OCI-LY1 (cell line): ENCODE data around the gene DYNLT1.
"Not testable (repeated sequence)": the region's sequence is repeated elsewhere in the genome, so short reads cannot be mapped to it uniquely, and the experiment has no call there.

Source experiments
- H2AFZ ChIP-seq: fragments of 200-600 bp; sonication (generic), shearing (Covaris generic); 2 replicates; pipeline ENCODE4 v1.6.0; 2014; ENCODE audit warnings: antibody characterized with exemption, mild to moderate bottlenecking, low read length
- H3F3A ChIP-seq: fragments of 200-600 bp; sonication (generic), shearing (Covaris generic); 2 replicates; pipeline ENCODE4 v1.6.0; 2014; ENCODE audit warnings: mild to moderate bottlenecking, antibody characterized with exemption, low read length, moderate library complexity; ENCODE audit not compliant: insufficient read depth
- H3K27ac ChIP-seq: fragments of 200-600 bp; sonication (generic); 2 replicates; pipeline ENCODE4 v1.5.1; 2014; ENCODE audit warnings: low read length, mixed run types, mild to moderate bottlenecking, low read depth; ENCODE audit not compliant: poor library complexity, severe bottlenecking
- H3K27me3 ChIP-seq: fragments of 200-600 bp; sonication (generic); 2 replicates; pipeline ENCODE4 v1.6.0; 2014; ENCODE audit warnings: antibody characterized with exemption, mild to moderate bottlenecking, low read length, moderate library complexity; ENCODE audit not compliant: insufficient read depth
- H3K36me3 ChIP-seq: fragments of 200-600 bp; sonication (generic); 2 replicates; pipeline ENCODE4 v1.6.1; 2014; ENCODE audit warnings: mild to moderate bottlenecking, antibody characterized with exemption, low read length, moderate library complexity, mixed read lengths; ENCODE audit not compliant: insufficient read depth
- H3K4me1 ChIP-seq: fragments of 200-600 bp; sonication (generic); 2 replicates; pipeline ENCODE4 v1.5.1; 2014; ENCODE audit warnings: mild to moderate bottlenecking, low read length, moderate library complexity; ENCODE audit not compliant: insufficient read depth, severe bottlenecking
- H3K4me2 ChIP-seq: fragments of 200-600 bp; sonication (generic), shearing (Covaris generic); 2 replicates; pipeline ENCODE4 v1.6.1; 2014; ENCODE audit warnings: low read length
- H3K4me3 ChIP-seq: fragments of 200-600 bp; sonication (generic); 2 replicates; pipeline ENCODE4 v1.5.1; 2014; ENCODE audit warnings: low read length, low read depth, mild to moderate bottlenecking, mixed read lengths; ENCODE audit not compliant: poor library complexity, severe bottlenecking
- H3K79me2 ChIP-seq: fragments of 200-600 bp; shearing (Covaris generic); 2 replicates; pipeline ENCODE4 v1.6.1; 2016; ENCODE audit warnings: mixed run types, low read length, mixed read lengths; ENCODE audit not compliant: insufficient read depth
- H3K9ac ChIP-seq: fragments of 200-600 bp; sonication (generic), shearing (Covaris generic); 2 replicates; pipeline ENCODE4 v1.6.1; 2014; ENCODE audit warnings: mild to moderate bottlenecking, low read length, mixed read lengths
- H3K9me2 ChIP-seq: fragments of 200-600 bp; sonication (generic), shearing (Covaris generic); 2 replicates; pipeline ENCODE4 v1.6.1; 2014; ENCODE audit warnings: low read depth, mild to moderate bottlenecking, low read length, mixed read lengths
- H3K9me3 ChIP-seq: fragments of 200-600 bp; shearing (Covaris generic); 2 replicates; pipeline ENCODE4 v1.6.1; 2014; ENCODE audit warnings: low read length, mixed read lengths
- H4K20me1 ChIP-seq: fragments of 200-600 bp; sonication (generic), shearing (Covaris generic); 2 replicates; pipeline ENCODE4 v1.6.0; 2016; ENCODE audit warnings: mild to moderate bottlenecking, low read length; ENCODE audit not compliant: insufficient read depth
- EZH2 ChIP-seq: fragments of 200-600 bp; sonication (generic), shearing (Covaris generic); IDR thresholded peaks from 2 replicates; pipeline ENCODE4 v1.8.0; 2017; ENCODE audit warnings: borderline replicate concordance, mixed run types, mild to moderate bottlenecking, antibody characterized with exemption, low read length, moderate library complexity, mixed read lengths
- TF ChIP-seq, protein P1 (sequence below): fragments of 200-600 bp; sonication (generic), shearing (Covaris generic); IDR thresholded peaks from 2 replicates; pipeline ENCODE4 v1.5.1; 2017; ENCODE audit warnings: mild to moderate bottlenecking, antibody characterized with exemption, low read length, moderate library complexity, mixed read lengths

The DYNLT1 gene

DNA sequence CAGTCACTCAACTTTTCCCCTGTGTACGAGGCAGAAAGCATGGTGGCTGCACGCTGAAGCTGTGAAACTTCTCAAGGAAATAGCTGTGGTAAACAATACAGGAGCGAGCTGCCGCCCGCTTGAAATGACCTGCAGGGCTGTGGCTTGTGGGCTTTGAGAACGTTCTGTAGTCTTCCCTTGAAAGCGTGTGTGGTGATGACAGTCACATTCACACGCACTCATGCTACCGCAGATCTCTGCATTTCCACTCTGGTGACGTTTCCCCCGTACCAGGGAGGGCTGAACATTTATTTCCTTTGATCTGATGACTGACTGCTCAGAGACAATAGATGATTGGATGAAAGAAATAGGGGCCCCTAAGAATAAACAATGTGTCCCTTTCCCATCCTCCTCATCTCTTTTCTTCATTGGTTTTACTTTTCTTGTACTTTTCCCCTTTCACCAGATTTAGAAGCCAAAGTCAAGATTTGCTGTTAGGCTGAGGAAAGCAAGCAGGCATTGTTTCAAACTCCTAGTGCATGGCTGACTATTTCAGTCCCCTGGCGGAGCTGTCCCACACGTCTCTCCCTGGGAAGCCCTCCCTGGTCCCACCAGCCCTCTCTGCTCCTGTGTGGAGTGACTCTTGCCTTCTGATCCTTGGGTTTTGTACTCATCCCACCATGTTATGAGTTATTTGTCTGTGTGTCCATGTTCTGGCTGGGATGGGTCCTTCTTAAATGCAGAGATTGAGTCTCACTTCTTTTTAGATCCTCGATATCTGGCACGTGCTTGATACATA is 9.2 kb upstream of the DYNLT1 start:
- H3K4me1 ChIP-seq, result peaks cover 18% of the 10 kb centered on the region
- no peak for TF ChIP-seq EZH2
- TF ChIP-seq, protein P1, sequence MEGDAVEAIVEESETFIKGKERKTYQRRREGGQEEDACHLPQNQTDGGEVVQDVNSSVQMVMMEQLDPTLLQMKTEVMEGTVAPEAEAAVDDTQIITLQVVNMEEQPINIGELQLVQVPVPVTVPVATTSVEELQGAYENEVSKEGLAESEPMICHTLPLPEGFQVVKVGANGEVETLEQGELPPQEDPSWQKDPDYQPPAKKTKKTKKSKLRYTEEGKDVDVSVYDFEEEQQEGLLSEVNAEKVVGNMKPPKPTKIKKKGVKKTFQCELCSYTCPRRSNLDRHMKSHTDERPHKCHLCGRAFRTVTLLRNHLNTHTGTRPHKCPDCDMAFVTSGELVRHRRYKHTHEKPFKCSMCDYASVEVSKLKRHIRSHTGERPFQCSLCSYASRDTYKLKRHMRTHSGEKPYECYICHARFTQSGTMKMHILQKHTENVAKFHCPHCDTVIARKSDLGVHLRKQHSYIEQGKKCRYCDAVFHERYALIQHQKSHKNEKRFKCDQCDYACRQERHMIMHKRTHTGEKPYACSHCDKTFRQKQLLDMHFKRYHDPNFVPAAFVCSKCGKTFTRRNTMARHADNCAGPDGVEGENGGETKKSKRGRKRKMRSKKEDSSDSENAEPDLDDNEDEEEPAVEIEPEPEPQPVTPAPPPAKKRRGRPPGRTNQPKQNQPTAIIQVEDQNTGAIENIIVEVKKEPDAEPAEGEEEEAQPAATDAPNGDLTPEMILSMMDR, result no peak
- H3K79me2 ChIP-seq, result no peaks in the 10 kb centered on the region
- no peaks in the 10 kb centered on the region for H3K9me2 ChIP-seq
- H3K4me2 ChIP-seq, result peak overlapping the region; percentile 29; the same call in 1 of the 2 replicates
- no peaks in the 10 kb centered on the region for H3K9me3 ChIP-seq
- no peak overlapping the region for H3K4me3 ChIP-seq
- no peaks in the 10 kb centered on the region for H4K20me1 ChIP-seq
- H3K36me3 ChIP-seq, result no peaks in the 10 kb centered on the region
- H3K27ac ChIP-seq, result no peak overlapping the region
- H3K9ac ChIP-seq, result no peak overlapping the region
- no peaks in the 10 kb centered on the region for H3F3A ChIP-seq
- H3K27me3 ChIP-seq, result no peaks in the 10 kb centered on the region
- no peak overlapping the region for H2AFZ ChIP-seq

GRCh38 chr6:158651981-158652737 is 7.6 kb upstream of the DYNLT1 start:
- not testable (repeated sequence) for H3K79me2 ChIP-seq, H3K36me3 ChIP-seq, H3F3A ChIP-seq, H4K20me1 ChIP-seq, H3K9me2 ChIP-seq, H3K9me3 ChIP-seq, H3K4me2 ChIP-seq, H2AFZ ChIP-seq, H3K4me3 ChIP-seq, H3K9ac ChIP-seq, H3K27me3 ChIP-seq, H3K27ac ChIP-seq
- peaks cover 18% of the 10 kb centered on the region for H3K4me1 ChIP-seq

DNA sequence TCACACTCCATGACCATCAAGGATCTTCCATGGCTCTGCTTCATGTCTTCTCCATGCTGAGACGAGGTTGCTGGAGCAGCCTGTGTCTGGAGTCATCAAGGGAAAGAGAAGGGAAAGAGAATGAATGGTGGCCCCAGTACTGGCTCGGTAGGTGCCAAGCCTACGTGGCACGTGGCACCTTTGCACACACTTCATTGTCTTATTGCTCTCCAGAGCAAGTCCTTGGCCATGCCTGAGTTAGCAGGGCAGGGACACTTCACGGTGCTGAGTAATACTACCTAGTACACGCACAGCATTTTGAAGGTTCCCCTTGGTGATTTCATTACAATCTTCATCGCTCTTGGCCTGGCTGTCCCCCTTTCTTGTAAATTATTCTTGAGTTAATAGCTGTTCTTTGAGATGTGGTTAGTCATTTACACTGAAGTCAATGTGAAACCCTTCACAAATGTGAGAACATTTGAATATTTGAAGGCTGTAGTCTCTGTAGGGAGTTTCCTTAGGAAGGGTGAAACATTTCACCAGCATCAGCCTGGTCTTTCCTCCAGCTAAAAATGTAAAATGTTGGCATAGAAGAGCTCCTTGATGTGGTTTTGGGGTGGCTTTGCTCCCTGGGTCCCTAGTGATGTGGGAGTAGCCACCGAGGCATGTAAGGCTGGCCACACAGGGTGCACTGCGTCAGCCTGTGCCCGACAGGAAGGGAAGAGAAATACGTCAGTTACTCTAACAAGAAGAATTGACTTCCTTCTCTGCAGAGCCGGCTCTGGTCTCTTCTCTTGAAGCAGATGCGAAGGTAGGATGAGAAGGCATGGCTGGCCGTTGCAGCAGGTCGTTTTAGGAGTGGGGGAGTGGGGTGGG is 5.0 kb upstream of the DYNLT1 start, which contains the start of gene SYTL3:
TSS of gene SYTL3 (plus strand) at position 766 of the 855 bp plus-strand sequence. CDS start 13,215 bp downstream, outside the sequence.
- H3K9me2 ChIP-seq, result no peaks in the 10 kb centered on the region
- no peaks in the 10 kb centered on the region for H3K36me3 ChIP-seq
- no peak within 1 kb of the TSS for H3K27ac ChIP-seq
- H3K9me3 ChIP-seq, result no peaks in the 10 kb centered on the region
- no peaks in the 10 kb centered on the region for H3K27me3 ChIP-seq
- no peaks in the 10 kb centered on the region for H3K79me2 ChIP-seq
- TF ChIP-seq EZH2, result no peak
- TF ChIP-seq, protein P1, result no peak
- no peak within 1 kb of the TSS for H3K4me3 ChIP-seq
- H3K4me1 ChIP-seq, result peaks cover 27% of the 10 kb centered on the region
- no peak within 1 kb of the TSS; the same call in 1 of the 2 replicates for H3K9ac ChIP-seq
- peak within 1 kb of the TSS; percentile 41; the same call in 1 of the 2 replicates for H3K4me2 ChIP-seq
- no peaks in the 10 kb centered on the region for H3F3A ChIP-seq
- H2AFZ ChIP-seq, result 0 out of 2 replicates have a peak within 1 kb of the TSS, but pooled peaks have one; percentile 15
- no peaks in the 10 kb centered on the region for H4K20me1 ChIP-seq
